Gastrocnemius medialis (tissue), 4 donors: ENCODE data around the gene ESYT1.

Source experiments
- CTCF ChIP-seq, 5 experiments: fragments of 450-650 bp in 3 of 5; fragments of 200-600 bp in 2 of 5; sonication (generic) in 2 of 5; IDR thresholded peaks in 4 of 5; conservative IDR thresholded peaks in 1 of 5; 1 replicate in 4 of 5; 2 replicates in 1 of 5; pipeline ENCODE4 v1.5.1; 2016 to 2019; ENCODE audit warnings: antibody characterized with exemption in 5 of 5, mild to moderate bottlenecking in 3 of 5, moderate library complexity in 3 of 5
- POLR2A ChIP-seq, 2 donors: fragments of 450-650 bp; IDR thresholded peaks; one replicate each; pipeline ENCODE4 v1.6.1; 2017; ENCODE audit warnings: antibody characterized with exemption in 2 of 2, mild to moderate bottlenecking in 2 of 2, moderate library complexity in 2 of 2

- TF ChIP-seq CTCF (IDR thresholded peaks at IDR 0.05 in 4 of 5, conservative IDR thresholded peaks at IDR 0.05 in 1 of 5) (peak; percentile 57 to 75 (median 60)), POLR2A (IDR thresholded peaks at IDR 0.05) (no peak)
Observed at GRCh38 chr12:56151672-56152131, 23.6 kb downstream of the ESYT1 start.
